Aorta (tissue), 5 donors: ENCODE results near the gene MUC3A. TPM values are rescaled to one million over a fixed set of nuclear protein-coding genes. Genes with fewer than 3 reads are reported as not detected.

Experiments
- ATAC-seq: fragments of 200-7000 bp; cut with Tn5 transposase; one replicate; pipeline ENCODE4 v1.9.1; 2022; ENCODE audit warnings: moderate library complexity; ENCODE audit not compliant: low FRiP score
- DNase-seq, 2 donors: peaks; one replicate each; pipeline ENCODE4 v3.0.0-alpha.2; 2020
- H3K27ac ChIP-seq, 2 donors: one replicate each; pipeline ENCODE4 v1.5.1; 2013; ENCODE audit warnings: low read length in 2 of 2, mild to moderate bottlenecking in 2 of 2, moderate library complexity in 2 of 2, control low read depth in 1 of 2, inconsistent platforms in 1 of 2, low read depth in 1 of 2
- H3K27me3 ChIP-seq, 2 donors: one replicate each; pipeline ENCODE4 v1.6.1; 2013; ENCODE audit warnings: control low read depth in 1 of 2, low read length in 1 of 2, mild to moderate bottlenecking in 1 of 2, moderate library complexity in 1 of 2; ENCODE audit not compliant: insufficient read depth in 2 of 2, control insufficient read depth in 1 of 2
- H3K36me3 ChIP-seq, 2 donors: one replicate each; pipeline ENCODE4 v1.6.1; 2013; ENCODE audit warnings: control low read depth in 1 of 2, low read length in 1 of 2, mild to moderate bottlenecking in 1 of 2; ENCODE audit not compliant: insufficient read depth in 2 of 2, control insufficient read depth in 1 of 2
- H3K4me1 ChIP-seq, 2 donors: one replicate each; pipeline ENCODE4 v1.6.1; 2013; ENCODE audit warnings: low read length in 2 of 2, control low read depth in 1 of 2, mild to moderate bottlenecking in 1 of 2, moderate library complexity in 1 of 2; ENCODE audit not compliant: insufficient read depth in 2 of 2, control insufficient read depth in 1 of 2
- H3K4me3 ChIP-seq, 2 donors: one replicate each; pipeline ENCODE4 v1.5.1; 2013; ENCODE audit warnings: low read length in 2 of 2, control low read depth in 1 of 2, mild to moderate bottlenecking in 1 of 2
- H3K9me3 ChIP-seq: one replicate; pipeline ENCODE4 v1.6.1; 2013; ENCODE audit warnings: mild to moderate bottlenecking, low read length; ENCODE audit not compliant: control insufficient read depth
- WGBS, 2 donors: extraction: QIAGEN DNeasy Blood & Tissue Kit; methylation state at CpG; one replicate each; pipeline ENCODE4 v1.1.7; 2013; 5-methylcytosine and 5-hydroxymethylcytosine counted together
- intact Hi-C, 2 donors: fragments of 100-400 bp; cut with DNase I; formaldehyde crosslinking; loops; one replicate each; pipeline versions ENCODE4 v1.14.2 to v1.15.0; 2022
- polyA plus RNA-seq, 2 donors: library from polyadenylated mRNA; stranded (reverse); fragments of 200-250 nt; gene quantifications; one replicate each; pipeline ENCODE4 v1.2.3, GENCODE V29; 2013
- total RNA-seq, 2 donors: library from RNA; stranded (reverse); fragmentation: NEBNext Ultra II Directional; extraction: Animal tissue kit (Norgen Biotek cat#: 25700); gene quantifications; one replicate each; pipeline ENCODE4 v1.2.1, GENCODE V29; 2021
- donor health status: healthy with polysubstance abuse.
- donor health status: Bipolar disorder and iron deficiency.
- donor health status: DM: no; HTN: no; CAD: no.
- donor health status: DM: no; HTN: no; CAD: no.
- donor health status: DM: yes; HTN: yes; CAD: no.

MUC3A gene
- total and polyA plus RNA-seq, 4 donors: 0.39 to 5.5 (median 0.45) TPM; not detected in 1

- H3K4me1 ChIP-seq: no peaks in the 10 kb centered on the region
- DNase-seq (no peak), ATAC-seq (no peak)
- 17% methylated on average over 25 of the region's 25 CpGs for WGBS, 2 donors
- H3K27me3 ChIP-seq: peaks cover 0 to 2% of the 10 kb centered on the region in 2 donors
- H3K27ac ChIP-seq: no peak overlapping the region
- no peak overlapping the region for H3K4me3 ChIP-seq
- intact Hi-C loops: loop anchor here in 1 of 2 donors (5.0 kb wide), 2 partner anchors 68 to 92 kb away; partner anchors contain the start of gene ACHE
- H3K9me3 ChIP-seq: no peaks in the 10 kb centered on the region
- H3K36me3 ChIP-seq: no peaks in the 10 kb centered on the region
These were observed 15.8 kb downstream of the MUC3A start for GRCh38 chr7:100965045-100965722.

- peaks cover 0 to 2% of the 10 kb centered on the region in 2 donors for H3K27me3 ChIP-seq
- DNase-seq: peak; percentile 85 to 92
These were observed 16.6 kb downstream of the MUC3A start for GRCh38 chr7:100965723-100966541.

GRCh38 chr7:100966542-100967291, 17.4 kb downstream of the MUC3A start:
- Histone ChIP-seq H3K4me1 (no peaks in the 10 kb centered on the region), H3K36me3 (no peaks in the 10 kb centered on the region), H3K27me3 (peaks cover 0 to 2% of the 10 kb centered on the region in 2 donors), H3K4me3 (no peak overlapping the region), H3K9me3 (no peaks in the 10 kb centered on the region), H3K27ac (no peak overlapping the region)
- ATAC-seq: peak; percentile 15
- intact Hi-C loops: loop anchor here in 1 of 2 donors (5.0 kb wide), 2 partner anchors 69 to 91 kb away; partner anchors contain the start of gene ACHE
- WGBS, 2 donors: 8% methylated on average over 40 of the region's 40 CpGs
- peak in 1 of 2 donors; percentile 56 for DNase-seq

More at GRCh38 chr7:100965723-100966541, 16.6 kb downstream of the MUC3A start:
- Histone ChIP-seq H3K27ac (no peak overlapping the region), H3K9me3 (no peaks in the 10 kb centered on the region), H3K4me1 (no peaks in the 10 kb centered on the region), H3K36me3 (no peaks in the 10 kb centered on the region), H3K4me3 (no peak overlapping the region)
- 1% methylated on average over 58 of the region's 58 CpGs for WGBS, 2 donors
- ATAC-seq: peak; percentile 28
- intact Hi-C loops: loop anchor here in 1 of 2 donors (5.0 kb wide), 2 partner anchors 69 to 91 kb away; partner anchors contain the start of gene ACHE

- Histone ChIP-seq H3K4me1 (no peaks in the 10 kb centered on the region), H3K9me3 (no peaks in the 10 kb centered on the region), H3K36me3 (no peaks in the 10 kb centered on the region), H3K27me3 (peaks cover 0 to 2% of the 10 kb centered on the region in 2 donors), H3K4me3 (no peak overlapping the region), H3K27ac (no peak overlapping the region)
- ATAC-seq (no peak), DNase-seq (no peak)
- 41 to 42% methylated on average over 13 of the region's 13 CpGs for WGBS, 2 donors
- intact Hi-C loops: loop anchor here in 1 of 2 donors (5.0 kb wide), 2 partner anchors 70 to 90 kb away; partner anchors contain the start of gene ACHE
These were observed 18.0 kb downstream of the MUC3A start for GRCh38 chr7:100967292-100967863.

GRCh38 chr7:100968031-100968430, 18.7 kb downstream of the MUC3A start:
- DNase-seq (no peak), ATAC-seq (no peak)
- no peaks in the 10 kb centered on the region for H3K9me3 ChIP-seq
- 3 to 6% methylated on average over 6 of the region's 6 CpGs for WGBS, 2 donors
- no peaks in the 10 kb centered on the region for H3K4me1 ChIP-seq
- intact Hi-C loops: loop anchor here in 1 of 2 donors (5.0 kb wide), 2 partner anchors 71 to 89 kb away; partner anchors contain the start of gene ACHE
- no peak overlapping the region for H3K27ac ChIP-seq
- peaks cover 0 to 2% of the 10 kb centered on the region in 2 donors for H3K27me3 ChIP-seq
- no peaks in the 10 kb centered on the region for H3K36me3 ChIP-seq
- no peak overlapping the region for H3K4me3 ChIP-seq

- H3K4me3 ChIP-seq: no peak overlapping the region
- H3K27ac ChIP-seq: no peak overlapping the region
- H3K9me3 ChIP-seq: no peaks in the 10 kb centered on the region
- intact Hi-C loops: loop anchor here in 1 of 2 donors (5.0 kb wide), 2 partner anchors 71 to 89 kb away; partner anchors contain the start of gene ACHE
- no peaks in the 10 kb centered on the region for H3K36me3 ChIP-seq
- WGBS, 2 donors: 15 to 16% methylated on average over 3 of the region's 3 CpGs
- no peaks in the 10 kb centered on the region for H3K4me1 ChIP-seq
- peaks cover 0 to 2% of the 10 kb centered on the region in 2 donors for H3K27me3 ChIP-seq
- no peak for DNase-seq
- no peak for ATAC-seq
These were observed 19.3 kb downstream of the MUC3A start for GRCh38 chr7:100968650-100969049.

- Histone ChIP-seq H3K27me3 (peaks cover 0 to 2% of the 10 kb centered on the region in 2 donors), H3K4me1 (no peaks in the 10 kb centered on the region), H3K36me3 (no peaks in the 10 kb centered on the region), H3K27ac (no peak within 1 kb of the TSS), H3K9me3 (no peaks in the 10 kb centered on the region), H3K4me3 (no peak within 1 kb of the TSS)
- WGBS, 2 donors: 55 to 61% methylated on average over 12 of the region's 12 CpGs
- DNase-seq (no peak), ATAC-seq (no peak)
- intact Hi-C loops: loop anchor here in 1 of 2 donors (5.0 kb wide), 2 partner anchors 72 to 88 kb away; partner anchors contain the start of gene ACHE
These were observed 19.8 kb downstream of the MUC3A start, which contains the start of gene MUC12 for GRCh38 chr7:100969066-100969615. Gene MUC12 (plus strand): TSS chr7:100969565. CDS start chr7:100969623, 58 bp downstream.
